H9 (cell line): ENCODE data around the gene ATP10B. TPM values are rescaled to one million over a fixed set of nuclear protein-coding genes. Genes with fewer than 3 reads are reported as not detected.

Source experiments
- DNase-seq: peaks from one replicate; pipeline ENCODE4 v3.0.0-alpha.2; 2017
- H2AFZ ChIP-seq: one replicate; pipeline ENCODE4 v1.6.1; 2013; ENCODE audit warnings: mild to moderate bottlenecking, low read length, control low read depth, moderate library complexity
- H2AK5ac ChIP-seq: 2 replicates; pipeline ENCODE4 v1.6.1; 2013; ENCODE audit warnings: low read length, control low read depth, mixed read lengths; ENCODE audit not compliant: insufficient read length
- H2BK120ac ChIP-seq: one replicate; pipeline ENCODE4 v1.6.1; 2013; ENCODE audit warnings: low read depth, mild to moderate bottlenecking, low read length, control low read depth, inconsistent platforms; ENCODE audit not compliant: poor library complexity, severe bottlenecking
- H2BK12ac ChIP-seq: 2 replicates; pipeline ENCODE4 v1.6.1; 2013; ENCODE audit warnings: low read length, control low read depth, mixed read lengths, low read depth; ENCODE audit not compliant: insufficient read length
- H2BK15ac ChIP-seq: 2 replicates; pipeline ENCODE4 v1.6.1; 2013; ENCODE audit warnings: low read depth, low read length, control low read depth
- H2BK20ac ChIP-seq: one replicate; pipeline ENCODE4 v1.6.1; 2013; ENCODE audit warnings: low read depth, mild to moderate bottlenecking, low read length, control low read depth, inconsistent platforms; ENCODE audit not compliant: poor library complexity, severe bottlenecking
- H2BK5ac ChIP-seq: 2 replicates; pipeline ENCODE4 v1.6.1; 2013; ENCODE audit warnings: low read length, control low read depth, mixed read lengths; ENCODE audit not compliant: insufficient read length
- H3K14ac ChIP-seq: 2 replicates; pipeline ENCODE4 v1.6.1; 2013; ENCODE audit warnings: low read length, control low read depth; ENCODE audit not compliant: insufficient read depth
- H3K18ac ChIP-seq: 2 replicates; pipeline ENCODE4 v1.6.1; 2013; ENCODE audit warnings: low read depth, mild to moderate bottlenecking, mixed read lengths, low read length, control low read depth; ENCODE audit not compliant: insufficient read length
- H3K23ac ChIP-seq: 2 replicates; pipeline ENCODE4 v1.6.1; 2013; ENCODE audit warnings: low read length, control low read depth, mixed read lengths, low read depth; ENCODE audit not compliant: insufficient read length
- H3K23me2 ChIP-seq: 2 replicates; pipeline ENCODE4 v1.6.1; 2013; ENCODE audit warnings: low read depth, mild to moderate bottlenecking, mixed read lengths, low read length, control low read depth; ENCODE audit not compliant: insufficient read length, poor library complexity, severe bottlenecking
- H3K27ac ChIP-seq: 2 replicates; pipeline ENCODE4 v1.5.1; 2013; ENCODE audit warnings: low read length, control low read depth, mixed read lengths, low read depth; ENCODE audit not compliant: insufficient read length
- H3K27me3 ChIP-seq: 2 replicates; pipeline ENCODE4 v1.6.1; 2013; ENCODE audit warnings: low read length, control low read depth, inconsistent platforms; ENCODE audit not compliant: insufficient read depth
- H3K4ac ChIP-seq: 2 replicates; pipeline ENCODE4 v1.6.1; 2013; ENCODE audit warnings: low read depth, mild to moderate bottlenecking, control low read depth, inconsistent platforms, low read length, moderate library complexity
- H3K4me1 ChIP-seq: 2 replicates; pipeline ENCODE4 v1.6.1; 2013; ENCODE audit warnings: low read length, control low read depth, inconsistent platforms; ENCODE audit not compliant: insufficient read depth
- H3K4me2 ChIP-seq: 2 replicates; pipeline ENCODE4 v1.6.1; 2013; ENCODE audit warnings: low read length, control low read depth, mixed read lengths; ENCODE audit not compliant: insufficient read length, insufficient read depth
- H3K56ac ChIP-seq: 2 replicates; pipeline ENCODE4 v1.6.1; 2013; ENCODE audit warnings: low read depth, mild to moderate bottlenecking, mixed read lengths, low read length, control low read depth; ENCODE audit not compliant: insufficient read length
- H3K79me1 ChIP-seq: 2 replicates; pipeline ENCODE4 v1.6.1; 2013; ENCODE audit warnings: low read depth, mild to moderate bottlenecking, moderate library complexity, low read length, control low read depth, inconsistent platforms; ENCODE audit not compliant: insufficient read depth, poor library complexity, severe bottlenecking
- H3K79me2 ChIP-seq: 2 replicates; pipeline ENCODE4 v1.6.1; 2013; ENCODE audit warnings: low read length, control low read depth, inconsistent platforms; ENCODE audit not compliant: insufficient read depth
- H3K9ac ChIP-seq: 2 replicates; pipeline ENCODE4 v1.6.1; 2013; ENCODE audit warnings: low read length, control low read depth, mixed read lengths; ENCODE audit not compliant: insufficient read length; ENCODE audit errors: extremely low read depth
- H3K9me3 ChIP-seq: one replicate; pipeline ENCODE4 v1.6.1; 2013; ENCODE audit warnings: low read depth, low read length, inconsistent platforms; ENCODE audit not compliant: control insufficient read depth
- H3T11ph ChIP-seq: one replicate; pipeline ENCODE4 v1.6.1; 2013; ENCODE audit warnings: mild to moderate bottlenecking, low read length, control low read depth, inconsistent platforms
- H4K20me1 ChIP-seq: one replicate; pipeline ENCODE4 v1.6.1; 2013; ENCODE audit not compliant: control insufficient read depth, insufficient read length, insufficient read depth
- H4K5ac ChIP-seq: 2 replicates; pipeline ENCODE4 v1.6.1; 2013; ENCODE audit warnings: low read depth, mild to moderate bottlenecking, mixed read lengths, low read length, control low read depth; ENCODE audit not compliant: insufficient read length
- H4K8ac ChIP-seq: replicated peaks from 2 replicates; pipeline ENCODE4 v1.6.1; 2013; ENCODE audit warnings: low read length, control low read depth, mixed read lengths, low read depth; ENCODE audit not compliant: insufficient read length
- H4K91ac ChIP-seq: 2 replicates; pipeline ENCODE4 v1.6.1; 2013; ENCODE audit warnings: low read depth, mild to moderate bottlenecking, moderate library complexity, mixed read lengths, low read length, control low read depth; ENCODE audit not compliant: insufficient read length
- H3K27ac Mint-ChIP-seq, 3 experiments: 2 replicates in 2 of 3; 3 replicates in 1 of 3; pipeline ENCODE4 v1.8.0; 2020 to 2021; ENCODE audit warnings: mixed read lengths in 3 of 3, mild to moderate bottlenecking in 1 of 3, moderate library complexity in 1 of 3
- H3K27me3 Mint-ChIP-seq: 2 replicates; pipeline ENCODE4 v1.8.0; 2021; ENCODE audit warnings: low read depth, mild to moderate bottlenecking, moderate library complexity, mixed read lengths
- H3K36me3 Mint-ChIP-seq, 3 experiments: 2 replicates in 2 of 3; 3 replicates in 1 of 3; pipeline ENCODE4 v1.8.0; 2020 to 2021; ENCODE audit warnings: low read depth in 3 of 3, mixed read lengths in 3 of 3; ENCODE audit not compliant: insufficient read depth in 1 of 3
- H3K4me1 Mint-ChIP-seq, 2 experiments: 2 replicates each; pipeline ENCODE4 v1.8.0; 2020; ENCODE audit warnings: mixed read lengths in 2 of 2
- H3K4me3 Mint-ChIP-seq, 2 experiments: 2 replicates in 1 of 2; 3 replicates in 1 of 2; pipeline ENCODE4 v1.8.0; 2020 to 2021; ENCODE audit warnings: mild to moderate bottlenecking in 2 of 2, mixed read lengths in 2 of 2, moderate library complexity in 1 of 2
- H3K9me3 Mint-ChIP-seq, 2 experiments: 2 replicates in 1 of 2; 3 replicates in 1 of 2; pipeline ENCODE4 v1.8.0; 2020; ENCODE audit warnings: mild to moderate bottlenecking in 2 of 2, mixed read lengths in 2 of 2, moderate library complexity in 1 of 2
- WGBS: extraction: QIAGEN DNeasy Blood & Tissue Kit; methylation state at CpG from one replicate; pipeline ENCODE4 v1.1.7; 2013; ENCODE audit warnings: missing lambda C conversion rate, low lambda C conversion rate, mixed read lengths; ENCODE audit not compliant: insufficient read length; ENCODE audit errors: extremely low coverage; 5-methylcytosine and 5-hydroxymethylcytosine counted together
- total RNA-seq: library from RNA; stranded (reverse); gene quantifications from 2 replicates; pipeline ENCODE4 v1.2.1, GENCODE V29; 2021
- TF ChIP-seq, protein P1 (sequence below): fragments of 200-600 bp; sonication (generic); conservative IDR thresholded peaks from 3 replicates; pipeline ENCODE4 v1.8.0; 2021; ENCODE audit warnings: antibody characterized with exemption, mild to moderate bottlenecking

ATP10B gene
- total RNA-seq, 1 experiment from 2014 or later, result 0.42 TPM

DNA sequence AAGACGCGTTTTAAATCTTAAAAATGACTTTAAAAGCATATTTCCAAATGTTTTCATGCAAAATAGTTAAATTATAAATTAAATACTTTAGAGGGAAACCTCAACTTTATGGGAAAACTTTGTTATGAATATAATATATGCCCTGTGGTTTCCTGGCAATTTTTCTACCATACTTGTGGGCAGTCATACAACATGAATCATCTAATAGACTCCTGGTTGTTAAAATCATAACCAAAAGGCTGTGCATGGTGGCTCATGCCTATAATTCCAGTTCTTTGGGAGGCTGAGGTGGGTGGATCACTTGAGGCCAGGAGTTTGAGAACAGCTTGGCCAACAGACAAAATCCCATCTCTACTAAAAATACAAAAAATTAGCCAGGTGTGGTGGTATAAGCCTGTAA is 18.2 kb downstream of the ATP10B start:
- Mint-ChIP-seq H3K27me3 (no peaks in the 10 kb centered on the region), H3K4me1 (no peaks in the 10 kb centered on the region), H3K9me3 (peaks cover 0 to 7% of the 10 kb centered on the region in 2 experiments; a peak in 2 of 5 replicates), H3K4me3 (no peak overlapping the region), H3K27ac (no peak overlapping the region), H3K36me3 (peaks cover 0 to 8% (median 0%) of the 10 kb centered on the region in 3 experiments; a peak in 2 of 7 replicates)
- Histone ChIP-seq H4K91ac (no peak overlapping the region), H3K14ac (no peak overlapping the region), H3K9ac (no peak overlapping the region), H3K18ac (no peak overlapping the region), H2BK12ac (no peak overlapping the region), H2BK15ac (no peak overlapping the region), H4K8ac (no peak overlapping the region), H3K4me2 (no peak overlapping the region), H3K79me2 (no peaks in the 10 kb centered on the region), H2BK20ac (no peak overlapping the region), H3K27me3 (no peaks in the 10 kb centered on the region), H2AK5ac (no peak overlapping the region), H3K56ac (no peak overlapping the region), H3K23ac (no peak overlapping the region), H2BK120ac (no peak overlapping the region), H3T11ph (no peak overlapping the region), H3K9me3 (no peaks in the 10 kb centered on the region), H3K27ac (no peak overlapping the region), H3K4ac (no peak overlapping the region), H2BK5ac (no peak overlapping the region), H2AFZ (no peak overlapping the region), H4K20me1 (no peaks in the 10 kb centered on the region), H4K5ac (no peak overlapping the region), H3K79me1 (no peaks in the 10 kb centered on the region), H3K23me2 (no peaks in the 10 kb centered on the region), H3K4me1 (no peaks in the 10 kb centered on the region)
- DNase-seq, result no peak
- TF ChIP-seq, protein P1, sequence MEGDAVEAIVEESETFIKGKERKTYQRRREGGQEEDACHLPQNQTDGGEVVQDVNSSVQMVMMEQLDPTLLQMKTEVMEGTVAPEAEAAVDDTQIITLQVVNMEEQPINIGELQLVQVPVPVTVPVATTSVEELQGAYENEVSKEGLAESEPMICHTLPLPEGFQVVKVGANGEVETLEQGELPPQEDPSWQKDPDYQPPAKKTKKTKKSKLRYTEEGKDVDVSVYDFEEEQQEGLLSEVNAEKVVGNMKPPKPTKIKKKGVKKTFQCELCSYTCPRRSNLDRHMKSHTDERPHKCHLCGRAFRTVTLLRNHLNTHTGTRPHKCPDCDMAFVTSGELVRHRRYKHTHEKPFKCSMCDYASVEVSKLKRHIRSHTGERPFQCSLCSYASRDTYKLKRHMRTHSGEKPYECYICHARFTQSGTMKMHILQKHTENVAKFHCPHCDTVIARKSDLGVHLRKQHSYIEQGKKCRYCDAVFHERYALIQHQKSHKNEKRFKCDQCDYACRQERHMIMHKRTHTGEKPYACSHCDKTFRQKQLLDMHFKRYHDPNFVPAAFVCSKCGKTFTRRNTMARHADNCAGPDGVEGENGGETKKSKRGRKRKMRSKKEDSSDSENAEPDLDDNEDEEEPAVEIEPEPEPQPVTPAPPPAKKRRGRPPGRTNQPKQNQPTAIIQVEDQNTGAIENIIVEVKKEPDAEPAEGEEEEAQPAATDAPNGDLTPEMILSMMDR, result no peak
- no CpG with 5 or more reads among the region's 2 CpGs for WGBS
